K562 (cell line): ENCODE data around the gene XKR7. TPM values are rescaled to one million over a fixed set of nuclear protein-coding genes. Genes with fewer than 3 reads are reported as not detected.

Experiments used
- BRF2 ChIP-seq: IDR thresholded peaks from 3 replicates; pipeline ENCODE4 v1.6.1; 2011; ENCODE audit warnings: borderline replicate concordance, mild to moderate bottlenecking; ENCODE audit not compliant: insufficient read length, insufficient read depth
- CEBPZ ChIP-seq: fragments of 150-350 bp; IDR thresholded peaks from 2 replicates; pipeline ENCODE4 v1.6.1; 2014; ENCODE audit warnings: low read depth, mild to moderate bottlenecking, low read length, borderline replicate concordance
- RCOR1 ChIP-seq, 2 experiments: IDR thresholded peaks; 2 replicates each; pipeline ENCODE4 v1.6.1; 2012; ENCODE audit warnings: low read depth in 2 of 2, low read length in 2 of 2, borderline replicate concordance in 1 of 2, improper control_type of control experiment in 1 of 2
- SMC3 ChIP-seq: conservative IDR thresholded peaks from 2 replicates; pipeline ENCODE4 v1.6.1; 2011; ENCODE audit warnings: low read depth, low read length, improper control_type of control experiment; ENCODE audit not compliant: insufficient read depth
- UBTF ChIP-seq, 2 experiments: IDR thresholded peaks; 2 replicates each; pipeline ENCODE4 v1.6.1; 2012; ENCODE audit warnings: improper control_type of control experiment in 2 of 2, low read depth in 2 of 2, low read length in 2 of 2, borderline replicate concordance in 1 of 2
- ZHX1 ChIP-seq: fragments of 150-350 bp; conservative IDR thresholded peaks from 2 replicates; pipeline ENCODE4 v1.6.1; 2014; ENCODE audit warnings: low read length
- ZNF561 ChIP-seq: fragments of 450-650 bp; formaldehyde crosslinking; conservative IDR thresholded peaks from 2 replicates; pipeline ENCODE4 v1.4.0; 2020; ENCODE audit warnings: mild to moderate bottlenecking, moderate library complexity
- polyA plus RNA-seq, 8 experiments: library from polyadenylated mRNA; depleted of rRNA in 4 of 8; stranded (reverse) in 5 of 8; unstranded in 3 of 8; fragments of >200 nt; fragmentation: Nextera tagmentation in 2 of 8; fragmentation: Illumina TruSeq in 1 of 8; extraction: Ambion mirVana in 2 of 8; extraction: Trizol in 1 of 8; gene quantifications; 2 replicates each; pipeline versions ENCODE4 v1.2.1 to v1.2.3, GENCODE V29; 2011 to 2014; ENCODE audit warnings: inconsistent platforms in 1 of 8, missing spikeins in 1 of 8
- total RNA-seq, 7 experiments: library from RNA; depleted of rRNA in 6 of 7; stranded (reverse); fragments of >200 nt in 6 of 7; fragmentation: Illumina TruSeq in 2 of 7; extraction: Trizol in 2 of 7; gene quantifications; 2 replicates each; pipeline versions ENCODE4 v1.2.1 to v1.2.3, GENCODE V29; 2011 to 2021; ENCODE audit warnings: low replicate concordance in 1 of 7

XKR7 gene
- total and polyA plus RNA-seq, 9 of the 15 experiments (the other 6 are each of a cell fraction or from before 2014, with no cell fraction given), result 0.02 TPM; not detected in 8

GRCh38 chr20:32031007-32031958 is 63.3 kb downstream of the XKR7 start (continued):
- TF ChIP-seq UBTF (IDR thresholded peaks at IDR 0.05; ENCODE audit: borderline replicate concordance in 1 of 2, low read depth in 2 of 2, low read length in 2 of 2) (no peak), ZNF561 (CRISPR knock-in tag) (no peak), SMC3 (peak; percentile 84), BRF2 (no peak), RCOR1 (IDR thresholded peaks at IDR 0.05; ENCODE audit: borderline replicate concordance in 1 of 2, low read depth in 2 of 2, low read length in 2 of 2) (0 out of 4 replicates have a peak, but pooled peaks of 1 of the 2 experiments have one; percentile 13), ZHX1 (no peak), CEBPZ (no peak)
